Measurements from ENCODE around the gene XRN2. TPM values are rescaled to one million over a fixed set of nuclear protein-coding genes. Genes with fewer than 3 reads are reported as not detected.
"Not testable (repeated sequence)": the region's sequence is repeated elsewhere in the genome, so short reads cannot be mapped to it uniquely, and the experiment has no call there.

Gene XRN2
- total and polyA plus RNA-seq, 4 donors = 20.9 to 40.3 (median 25.2) TPM

DNA sequence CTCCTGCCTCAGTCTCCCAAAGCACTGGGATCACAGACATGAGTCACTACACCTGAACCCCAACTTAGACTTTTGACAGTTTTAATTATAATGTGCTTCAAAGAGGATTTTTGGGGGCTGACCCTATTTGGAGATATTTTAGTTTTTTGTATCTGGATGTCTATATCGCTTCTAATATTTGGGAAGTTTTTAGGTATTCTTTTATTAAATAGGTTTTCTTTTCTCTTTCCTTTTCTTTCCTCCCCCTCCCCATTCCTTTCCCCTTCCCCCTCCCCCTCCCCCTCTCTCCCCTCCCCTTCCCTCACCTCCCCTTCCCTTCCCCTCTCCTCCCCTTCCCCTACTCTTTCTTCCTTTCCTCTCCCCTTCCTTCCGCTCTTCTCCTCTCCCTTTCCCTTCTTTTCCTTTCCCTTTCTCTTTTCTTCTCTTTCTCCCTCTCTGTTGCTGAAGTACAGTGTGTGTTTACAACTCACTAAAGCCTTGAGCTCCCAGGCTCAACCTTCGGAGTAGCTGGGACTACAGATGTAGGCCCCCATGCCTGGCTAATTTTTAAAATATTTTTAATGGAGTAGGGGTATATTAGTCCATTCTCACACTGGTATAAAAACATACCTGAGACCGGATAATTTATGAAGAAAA is 118.6 kb downstream of the XRN2 start:
- Histone ChIP-seq H3K4me1 (ENCODE audit: control insufficient read depth in 4 of 4, insufficient read depth in 4 of 4, low read length in 3 of 4) (no peaks in the 10 kb centered on the region), H3K27ac (ENCODE audit: low read depth in 1 of 2, low read length in 2 of 2) (no peak overlapping the region), H3K9ac (ENCODE audit: low read depth in 1 of 2, low read length in 2 of 2) (no peak overlapping the region), H3K4me3 (ENCODE audit: low read depth in 1 of 3, low read length in 3 of 3) (no peak overlapping the region), H3K36me3 (ENCODE audit: control insufficient read depth in 4 of 4, insufficient read depth in 3 of 4, low read depth in 1 of 4, low read length in 3 of 4) (no peaks in the 10 kb centered on the region), H3K27me3 (ENCODE audit: control insufficient read depth in 4 of 4, insufficient read depth in 4 of 4, low read length in 3 of 4) (no peaks in the 10 kb centered on the region), H3K9me3 (ENCODE audit: control insufficient read depth in 4 of 4, low read length in 3 of 4) (peaks cover 0 to 4% (median 3%) of the 10 kb centered on the region in 4 donors)
- 87% methylated on average over 4 of the region's 4 CpGs for WGBS
- TF ChIP-seq EGR1 (IDR thresholded peaks at IDR 0.05; ENCODE audit: low read depth in 2 of 2) (no peak), FOXA2 (IDR thresholded peaks at IDR 0.05) (no peak), JUND (IDR thresholded peaks at IDR 0.05) (no peak), HNF4A (conservative IDR thresholded peaks at IDR 0.05) (no peak), TAF1 (conservative IDR thresholded peaks at IDR 0.05) (no peak)
- TF ChIP-seq, protein P1, sequence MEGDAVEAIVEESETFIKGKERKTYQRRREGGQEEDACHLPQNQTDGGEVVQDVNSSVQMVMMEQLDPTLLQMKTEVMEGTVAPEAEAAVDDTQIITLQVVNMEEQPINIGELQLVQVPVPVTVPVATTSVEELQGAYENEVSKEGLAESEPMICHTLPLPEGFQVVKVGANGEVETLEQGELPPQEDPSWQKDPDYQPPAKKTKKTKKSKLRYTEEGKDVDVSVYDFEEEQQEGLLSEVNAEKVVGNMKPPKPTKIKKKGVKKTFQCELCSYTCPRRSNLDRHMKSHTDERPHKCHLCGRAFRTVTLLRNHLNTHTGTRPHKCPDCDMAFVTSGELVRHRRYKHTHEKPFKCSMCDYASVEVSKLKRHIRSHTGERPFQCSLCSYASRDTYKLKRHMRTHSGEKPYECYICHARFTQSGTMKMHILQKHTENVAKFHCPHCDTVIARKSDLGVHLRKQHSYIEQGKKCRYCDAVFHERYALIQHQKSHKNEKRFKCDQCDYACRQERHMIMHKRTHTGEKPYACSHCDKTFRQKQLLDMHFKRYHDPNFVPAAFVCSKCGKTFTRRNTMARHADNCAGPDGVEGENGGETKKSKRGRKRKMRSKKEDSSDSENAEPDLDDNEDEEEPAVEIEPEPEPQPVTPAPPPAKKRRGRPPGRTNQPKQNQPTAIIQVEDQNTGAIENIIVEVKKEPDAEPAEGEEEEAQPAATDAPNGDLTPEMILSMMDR (IDR thresholded peaks at IDR 0.05; ENCODE audit: low read depth, low read length, missing input control) = no peak
- TF ChIP-seq, protein P2, sequence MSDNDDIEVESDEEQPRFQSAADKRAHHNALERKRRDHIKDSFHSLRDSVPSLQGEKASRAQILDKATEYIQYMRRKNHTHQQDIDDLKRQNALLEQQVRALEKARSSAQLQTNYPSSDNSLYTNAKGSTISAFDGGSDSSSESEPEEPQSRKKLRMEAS (IDR thresholded peaks at IDR 0.05) = no peak
- no peak for DNase-seq (ENCODE audit: low spot score)

DNA sequence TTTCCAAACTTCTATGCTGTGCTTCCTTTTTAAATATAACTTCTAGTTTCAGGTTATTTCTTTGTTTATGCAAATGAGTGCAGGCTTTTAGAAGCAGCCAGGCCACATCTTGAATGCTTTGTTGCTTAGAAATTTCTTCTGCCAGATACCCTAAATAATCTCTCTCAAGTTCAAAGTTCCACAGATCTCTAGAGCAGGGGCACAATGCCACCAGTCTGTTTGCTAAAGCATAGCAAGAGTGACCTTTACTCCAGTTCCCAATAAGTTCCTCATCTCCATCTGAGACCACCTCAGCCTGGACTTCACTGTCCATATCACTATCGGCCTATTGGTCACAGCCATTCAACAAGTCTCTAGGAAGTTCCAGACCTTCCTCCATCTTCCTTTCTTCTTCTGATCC is 120.6 kb downstream of the XRN2 start:
- H3K27ac ChIP-seq (ENCODE audit: low read depth in 1 of 2, low read length in 2 of 2); H3K9ac ChIP-seq (ENCODE audit: low read depth in 1 of 2, low read length in 2 of 2); H3K9me3 ChIP-seq (ENCODE audit: control insufficient read depth in 4 of 4, low read length in 3 of 4); H3K4me1 ChIP-seq (ENCODE audit: control insufficient read depth in 4 of 4, insufficient read depth in 4 of 4, low read length in 3 of 4); H3K4me3 ChIP-seq (ENCODE audit: low read depth in 1 of 3, low read length in 3 of 3); DNase-seq (ENCODE audit: low spot score); H3K36me3 ChIP-seq (ENCODE audit: control insufficient read depth in 4 of 4, insufficient read depth in 3 of 4, low read depth in 1 of 4, low read length in 3 of 4); H3K27me3 ChIP-seq (ENCODE audit: control insufficient read depth in 4 of 4, insufficient read depth in 4 of 4, low read length in 3 of 4): not testable (repeated sequence)
- 94% methylated on average over 1 of the region's 1 CpG for WGBS

DNA sequence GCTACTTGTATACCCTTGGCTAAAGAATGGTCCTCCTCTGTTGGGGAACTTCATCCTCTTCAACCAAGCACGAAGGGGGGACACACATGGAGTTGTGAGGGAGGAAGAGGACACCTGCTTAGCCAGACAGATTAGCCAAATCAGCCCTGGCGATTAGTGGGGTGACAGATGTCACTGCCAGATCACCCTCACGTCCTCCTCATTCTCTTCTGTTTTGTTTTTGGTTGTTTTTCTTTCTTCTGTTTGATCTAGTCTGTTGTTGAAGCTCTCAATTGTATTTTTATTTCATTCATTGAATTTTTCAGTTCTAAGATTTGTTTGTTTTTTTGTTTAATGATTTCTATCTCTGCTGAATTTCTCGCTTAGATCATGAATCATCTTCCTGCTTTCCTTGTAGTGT is 121.7 kb downstream of the XRN2 start:
- DNase-seq (ENCODE audit: low spot score) = no peak
- no peaks in the 10 kb centered on the region for H3K27me3 ChIP-seq (ENCODE audit: control insufficient read depth in 4 of 4, insufficient read depth in 4 of 4, low read length in 3 of 4)
- no peaks in the 10 kb centered on the region for H3K36me3 ChIP-seq (ENCODE audit: control insufficient read depth in 4 of 4, insufficient read depth in 3 of 4, low read depth in 1 of 4, low read length in 3 of 4)
- WGBS = 73% methylated on average over 4 of the region's 4 CpGs
- H3K9me3 ChIP-seq (ENCODE audit: control insufficient read depth in 4 of 4, low read length in 3 of 4) = peaks cover 0 to 4% (median 3%) of the 10 kb centered on the region in 4 donors
- H3K9ac ChIP-seq (ENCODE audit: low read depth in 1 of 2, low read length in 2 of 2) = no peak overlapping the region
- TF ChIP-seq EGR1 (IDR thresholded peaks at IDR 0.05; ENCODE audit: low read depth in 2 of 2) (no peak), NR2F2 (IDR thresholded peaks at IDR 0.05) (no peak)
- TF ChIP-seq, protein P2 (IDR thresholded peaks at IDR 0.05) = no peak
- H3K4me1 ChIP-seq (ENCODE audit: control insufficient read depth in 4 of 4, insufficient read depth in 4 of 4, low read length in 3 of 4) = no peaks in the 10 kb centered on the region
- H3K4me3 ChIP-seq (ENCODE audit: low read depth in 1 of 3, low read length in 3 of 3) = no peak overlapping the region
- no peak overlapping the region for H3K27ac ChIP-seq (ENCODE audit: low read depth in 1 of 2, low read length in 2 of 2)

DNA sequence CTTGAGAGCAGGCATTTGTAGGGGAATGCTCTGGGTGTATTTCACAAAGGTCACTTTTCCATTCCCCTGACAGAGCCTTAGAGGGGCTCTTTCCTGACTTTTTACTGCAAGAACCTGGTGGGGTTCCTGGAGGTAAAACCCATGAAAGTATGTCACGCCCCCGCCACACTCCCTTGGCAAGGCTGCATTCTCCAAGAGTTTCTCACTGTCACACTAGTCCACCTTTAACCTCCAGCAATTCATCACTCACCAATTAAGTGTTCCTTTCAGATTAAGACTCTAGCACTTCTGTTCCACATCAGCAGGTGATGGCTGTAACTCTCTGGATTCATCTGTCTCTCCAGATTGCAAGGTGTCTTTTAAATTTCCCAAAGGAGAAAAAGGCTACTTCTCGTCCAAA is 126.9 kb downstream of the XRN2 start:
- no peak for DNase-seq (ENCODE audit: low spot score)
- H3K4me3 ChIP-seq (ENCODE audit: low read depth in 1 of 3, low read length in 3 of 3) = no peak overlapping the region
- peaks cover 0 to 6% (median 2%) of the 10 kb centered on the region in 4 donors for H3K27me3 ChIP-seq (ENCODE audit: control insufficient read depth in 4 of 4, insufficient read depth in 4 of 4, low read length in 3 of 4)
- H3K27ac ChIP-seq (ENCODE audit: low read depth in 1 of 2, low read length in 2 of 2) = no peak overlapping the region
- 68% methylated on average over 3 of the region's 3 CpGs for WGBS
- peaks cover 0 to 3% (median 1%) of the 10 kb centered on the region in 4 donors for H3K9me3 ChIP-seq (ENCODE audit: control insufficient read depth in 4 of 4, low read length in 3 of 4)
- H3K4me1 ChIP-seq (ENCODE audit: control insufficient read depth in 4 of 4, insufficient read depth in 4 of 4, low read length in 3 of 4) = no peaks in the 10 kb centered on the region
- no peaks in the 10 kb centered on the region for H3K36me3 ChIP-seq (ENCODE audit: control insufficient read depth in 4 of 4, insufficient read depth in 3 of 4, low read depth in 1 of 4, low read length in 3 of 4)
- H3K9ac ChIP-seq (ENCODE audit: low read depth in 1 of 2, low read length in 2 of 2) = no peak overlapping the region
- TF ChIP-seq, protein P2 (IDR thresholded peaks at IDR 0.05) = no peak
- TF ChIP-seq NR2F2 (IDR thresholded peaks at IDR 0.05) (no peak), RXRA (IDR thresholded peaks at IDR 0.05) (no peak), JUND (IDR thresholded peaks at IDR 0.05) (no peak), EGR1 (IDR thresholded peaks at IDR 0.05; ENCODE audit: low read depth in 2 of 2) (no peak), HNF4A (conservative IDR thresholded peaks at IDR 0.05) (no peak), FOXA1 (IDR thresholded peaks at IDR 0.05) (no peak), RAD21 (IDR thresholded peaks at IDR 0.05) (no peak), FOXA2 (IDR thresholded peaks at IDR 0.05) (no peak), SP1 (IDR thresholded peaks at IDR 0.05) (no peak), HNF4G (IDR thresholded peaks at IDR 0.05) (no peak), YY1 (IDR thresholded peaks at IDR 0.05) (no peak)
- TF ChIP-seq, protein P1 (IDR thresholded peaks at IDR 0.05; ENCODE audit: low read depth, low read length, missing input control) = no peak
- TF ChIP-seq, protein P3, sequence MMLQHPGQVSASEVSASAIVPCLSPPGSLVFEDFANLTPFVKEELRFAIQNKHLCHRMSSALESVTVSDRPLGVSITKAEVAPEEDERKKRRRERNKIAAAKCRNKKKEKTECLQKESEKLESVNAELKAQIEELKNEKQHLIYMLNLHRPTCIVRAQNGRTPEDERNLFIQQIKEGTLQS (IDR thresholded peaks at IDR 0.05) = no peak
- TF ChIP-seq, protein P4, sequence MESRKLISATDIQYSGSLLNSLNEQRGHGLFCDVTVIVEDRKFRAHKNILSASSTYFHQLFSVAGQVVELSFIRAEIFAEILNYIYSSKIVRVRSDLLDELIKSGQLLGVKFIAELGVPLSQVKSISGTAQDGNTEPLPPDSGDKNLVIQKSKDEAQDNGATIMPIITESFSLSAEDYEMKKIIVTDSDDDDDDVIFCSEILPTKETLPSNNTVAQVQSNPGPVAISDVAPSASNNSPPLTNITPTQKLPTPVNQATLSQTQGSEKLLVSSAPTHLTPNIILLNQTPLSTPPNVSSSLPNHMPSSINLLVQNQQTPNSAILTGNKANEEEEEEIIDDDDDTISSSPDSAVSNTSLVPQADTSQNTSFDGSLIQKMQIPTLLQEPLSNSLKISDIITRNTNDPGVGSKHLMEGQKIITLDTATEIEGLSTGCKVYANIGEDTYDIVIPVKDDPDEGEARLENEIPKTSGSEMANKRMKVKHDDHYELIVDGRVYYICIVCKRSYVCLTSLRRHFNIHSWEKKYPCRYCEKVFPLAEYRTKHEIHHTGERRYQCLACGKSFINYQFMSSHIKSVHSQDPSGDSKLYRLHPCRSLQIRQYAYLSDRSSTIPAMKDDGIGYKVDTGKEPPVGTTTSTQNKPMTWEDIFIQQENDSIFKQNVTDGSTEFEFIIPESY (IDR thresholded peaks at IDR 0.05) = no peak

All from liver (tissue), 9 donors.